GM18517 (cell line): ENCODE measurements around the gene KCNJ14.

Experiments
- ATAC-seq: cut with Tn5 transposase; IDR thresholded peaks from one replicate; pipeline ENCODE4 v1.9.1; 2021; ENCODE audit warnings: mild to moderate bottlenecking, moderate library complexity; ENCODE audit not compliant: unreplicated experiment

Gene KCNJ14

GRCh38 chr19:48455171-48455907, at the start of gene KCNJ14:
Gene KCNJ14 (plus strand): TSS chr19:48455574. CDS start chr19:48461725, 6,151 bp downstream.
- ATAC-seq = no peak

GRCh38 chr19:48405850-48406249, 49.5 kb upstream of the KCNJ14 start:
- ATAC-seq = no peak

- ATAC-seq = no peak
Observed at GRCh38 chr19:48413879-48414587, 41.3 kb upstream of the KCNJ14 start.

GRCh38 chr19:48415395-48415794, 40.0 kb upstream of the KCNJ14 start:
- ATAC-seq = no peak

GRCh38 chr19:48415806-48416221, 39.6 kb upstream of the KCNJ14 start:
- no peak for ATAC-seq

- no peak for ATAC-seq
Observed at GRCh38 chr19:48417421-48417820, 38.0 kb upstream of the KCNJ14 start.

- no peak for ATAC-seq
Observed at GRCh38 chr19:48418317-48419064, 36.9 kb upstream of the KCNJ14 start.

- ATAC-seq = peak; percentile 61
Observed at GRCh38 chr19:48419158-48419920, 36.0 kb upstream of the KCNJ14 start.

- no peak for ATAC-seq
Observed at GRCh38 chr19:48421548-48421947, 33.8 kb upstream of the KCNJ14 start.

- no peak for ATAC-seq
Observed at GRCh38 chr19:48424694-48425219, 30.6 kb upstream of the KCNJ14 start.

- no peak for ATAC-seq
Observed at GRCh38 chr19:48428670-48429069, 26.7 kb upstream of the KCNJ14 start.

- no peak for ATAC-seq
Observed at GRCh38 chr19:48433337-48433736, 22.0 kb upstream of the KCNJ14 start.

- ATAC-seq = no peak
Observed at GRCh38 chr19:48436586-48436985, 18.8 kb upstream of the KCNJ14 start.

- no peak for ATAC-seq
Observed at GRCh38 chr19:48441360-48442050, 13.9 kb upstream of the KCNJ14 start.

- no peak for ATAC-seq
Observed at GRCh38 chr19:48442116-48443035, 13.0 kb upstream of the KCNJ14 start.

- ATAC-seq = no peak
Observed at GRCh38 chr19:48443256-48443655, 12.1 kb upstream of the KCNJ14 start.

GRCh38 chr19:48443731-48444128, 11.6 kb upstream of the KCNJ14 start:
- ATAC-seq = no peak

- no peak for ATAC-seq
Observed at GRCh38 chr19:48444129-48444935, 11.0 kb upstream of the KCNJ14 start.
